CD4-positive, alpha-beta memory T cell (primary cell): ENCODE measurements around the gene SCNM1. TPM values are rescaled to one million over a fixed set of nuclear protein-coding genes. Genes with fewer than 3 reads are reported as not detected.
A peak's percentile ranks its signal among the peaks of the same experiment; 100 is the strongest.
"Not testable (repeated sequence)": the region's sequence is repeated elsewhere in the genome, so short reads cannot be mapped to it uniquely, and the experiment has no call there.

ENCODE experiments used
- CTCF ChIA-PET: fragments of 350-600 bp; sonication (Branson Sonifier 250); formaldehyde crosslinking; loops from one replicate; lab custom pipeline; 2021; ENCODE audit warnings: inconsistent platforms; ENCODE audit not compliant: partially characterized antibody; lab: Charles Lee
- POLR2A ChIA-PET: fragments of 350-600 bp; sonication (Branson Sonifier 250); formaldehyde crosslinking; loops from one replicate; lab custom pipeline; 2021; ENCODE audit not compliant: partially characterized antibody; lab: Charles Lee
- DNase-seq, 5 donors: peaks; one replicate each; pipeline versions ENCODE4 v3.0.0 to v3.0.0-alpha.2; 2020 to 2022; ENCODE audit warnings: mixed read lengths in 1 of 5
- H3K27ac ChIP-seq: one replicate; pipeline ENCODE4 v1.7.0; 2013; ENCODE audit warnings: low read depth, low read length
- H3K27me3 ChIP-seq: 2 replicates; pipeline ENCODE4 v1.7.0; 2013; ENCODE audit warnings: mild to moderate bottlenecking, low read length, moderate library complexity; ENCODE audit not compliant: insufficient read depth
- H3K36me3 ChIP-seq: 2 replicates; pipeline ENCODE4 v1.7.0; 2013; ENCODE audit warnings: mild to moderate bottlenecking, low read length, moderate library complexity; ENCODE audit not compliant: insufficient read depth
- H3K4me1 ChIP-seq: 2 replicates; pipeline ENCODE4 v1.7.0; 2013; ENCODE audit warnings: mild to moderate bottlenecking, low read length, moderate library complexity; ENCODE audit not compliant: insufficient read depth
- H3K4me3 ChIP-seq, 2 donors: one replicate each; pipeline ENCODE4 v1.7.0; 2013; ENCODE audit warnings: low read length in 2 of 2, mild to moderate bottlenecking in 1 of 2
- H3K9me3 ChIP-seq, 2 donors: one replicate each; pipeline ENCODE4 v1.7.0; 2013; ENCODE audit warnings: low read length in 2 of 2, control low read depth in 1 of 2; ENCODE audit not compliant: control insufficient read depth in 1 of 2
- H3K27ac Mint-ChIP-seq, 7 donors: one replicate each; pipeline ENCODE4 v1.8.0; 2020 to 2021; ENCODE audit warnings: mixed read lengths in 7 of 7, mild to moderate bottlenecking in 6 of 7, inconsistent platforms in 3 of 7, moderate library complexity in 3 of 7
- H3K27me3 Mint-ChIP-seq, 2 donors: one replicate each; pipeline ENCODE4 v1.8.0; 2020 to 2021; ENCODE audit warnings: mixed read lengths in 2 of 2
- H3K36me3 Mint-ChIP-seq, 2 donors: one replicate each; pipeline ENCODE4 v1.8.0; 2020 to 2021; ENCODE audit warnings: mixed read lengths in 2 of 2, inconsistent platforms in 1 of 2, mild to moderate bottlenecking in 1 of 2
- H3K4me1 Mint-ChIP-seq, 4 donors: one replicate each; pipeline ENCODE4 v1.8.0; 2020 to 2021; ENCODE audit warnings: mixed read lengths in 4 of 4, mild to moderate bottlenecking in 1 of 4
- H3K4me3 Mint-ChIP-seq, 8 donors: one replicate each; pipeline ENCODE4 v1.8.0; 2020 to 2021; ENCODE audit warnings: mixed read lengths in 8 of 8, mild to moderate bottlenecking in 7 of 8, moderate library complexity in 6 of 8, inconsistent platforms in 3 of 8
- H3K9me3 Mint-ChIP-seq, 8 donors: one replicate each; pipeline ENCODE4 v1.8.0; 2020 to 2021; ENCODE audit warnings: mixed read lengths in 8 of 8, mild to moderate bottlenecking in 5 of 8, inconsistent platforms in 3 of 8, moderate library complexity in 1 of 8
- intact Hi-C: fragments of 100-400 bp; cut with micrococcal nuclease; formaldehyde crosslinking; loops from one replicate; pipeline ENCODE4 v1.15.1; 2023
- polyA plus RNA-seq, 2 donors: library from polyadenylated mRNA; unstranded; fragments of 300-500 nt; fragmentation: Illumina TruSeq; gene quantifications; one replicate each; pipeline ENCODE4 v1.2.3, GENCODE V29; 2021
- total RNA-seq, 2 experiments: library from RNA; stranded (reverse); gene quantifications; one replicate each; pipeline ENCODE4 v1.2.3, GENCODE V29; 2021

The SCNM1 gene
- total and polyA plus RNA-seq, 4 experiments from 2014 or later: 57.4 to 80.9 (median 68.9) TPM

DNA sequence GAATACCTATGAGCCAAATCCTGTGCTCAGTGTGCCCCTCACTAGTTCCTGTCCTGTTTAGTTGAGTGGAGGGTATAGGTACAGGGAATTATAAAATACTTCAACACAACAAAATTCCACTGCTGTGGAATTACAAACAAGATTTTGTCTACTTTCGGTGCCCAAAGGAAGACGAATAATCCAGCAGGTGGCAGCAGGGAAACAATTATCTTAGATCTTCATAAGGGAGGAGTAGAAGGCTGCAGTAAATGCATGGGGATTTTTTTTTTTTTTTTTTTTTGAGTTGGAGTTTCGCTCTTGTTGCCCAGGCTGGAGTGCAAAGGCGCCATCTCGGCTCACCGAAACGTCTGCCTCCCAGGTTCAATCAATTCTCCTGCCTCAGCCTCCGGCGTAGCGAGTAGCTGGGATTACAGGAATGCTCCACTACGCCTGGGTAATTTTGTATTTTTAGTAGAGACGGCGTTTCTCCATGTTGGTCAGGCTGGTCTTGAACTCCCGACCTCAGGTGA, 30.4 kb downstream of the SCNM1 start:
- ChIA-PET CTCF (interaction anchor here (0.7 to 3.8 kb wide), 10 partner anchors 35 to 728 kb away, joined by 3 to 20 read pairs (median 4); no protein-coding TSS in a partner anchor), POLR2A (interaction anchor here (0.6 kb wide), 1 partner anchor 165 kb away, joined by 3 read pairs; no protein-coding TSS in a partner anchor)
- H3K27me3 Mint-ChIP-seq: peaks cover 0 to 2% of the 10 kb centered on the region in 2 donors

DNA sequence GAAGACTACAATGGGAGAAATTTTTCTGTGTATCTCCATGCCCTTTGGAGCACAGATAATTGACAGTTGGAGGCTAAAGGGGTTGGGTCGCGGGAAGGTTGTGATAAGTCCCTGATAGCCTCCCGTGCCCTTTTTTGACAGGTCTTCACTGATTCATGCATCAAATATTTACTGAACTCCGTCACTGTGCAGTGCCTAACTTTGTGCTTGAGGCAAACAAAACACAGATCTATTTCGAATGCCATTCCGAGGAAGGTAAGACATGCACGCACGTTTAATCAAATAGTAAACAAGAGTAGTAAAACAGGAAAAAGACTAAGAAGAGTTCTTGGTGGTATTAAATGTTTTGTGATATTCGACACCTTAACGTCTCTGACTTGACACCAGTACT, 31.9 kb downstream of the SCNM1 start:
- Histone ChIP-seq H3K4me1 (peaks cover 34% of the 10 kb centered on the region), H3K4me3 (peak overlapping the region; percentile 89 to 99), H3K27ac (peak overlapping the region; percentile 79), H3K9me3 (no peaks in the 10 kb centered on the region), H3K36me3 (peaks cover 2% of the 10 kb centered on the region), H3K27me3 (no peaks in the 10 kb centered on the region)
- Mint-ChIP-seq H3K27ac (peak overlapping the region; percentile 93 to 100 (median 97)), H3K4me1 (peaks cover 28 to 53% (median 40%) of the 10 kb centered on the region in 4 donors), H3K27me3 (peaks cover 0 to 2% of the 10 kb centered on the region in 2 donors), H3K9me3 (peaks cover 0 to 3% (median 0%) of the 10 kb centered on the region in 8 donors), H3K4me3 (peak overlapping the region; percentile 96 to 100 (median 98)), H3K36me3 (peaks cover 3 to 18% of the 10 kb centered on the region in 2 donors)
- peak in 1 of 5 donors; percentile 2 for DNase-seq
- CTCF ChIA-PET: interaction anchor here (1.8 to 3.8 kb wide), 2 partner anchors 54 to 142 kb away, joined by 12 to 17 read pairs; no protein-coding TSS in a partner anchor
- POLR2A ChIA-PET: interaction anchor here (0.6 to 4.5 kb wide), 4 partner anchors 8 to 191 kb away, joined by 3 to 25 read pairs (median 3); partner anchors contain the start of genes MINDY1 and VPS72
- intact Hi-C loops: loop anchor here (1.0 to 10.0 kb wide), 5 partner anchors 8 to 197 kb away; partner anchors contain the start of genes PSMB4, RFX5, SCNM1 and VPS72

More for the DNA sequence above, 30.4 kb downstream of the SCNM1 start:
- peaks cover 27% of the 10 kb centered on the region for H3K4me1 ChIP-seq
- peak; percentile 59 to 74 (median 63) for DNase-seq
- no peak overlapping the region for H3K27ac ChIP-seq
- no peaks in the 10 kb centered on the region for H3K9me3 ChIP-seq
- Mint-ChIP-seq H3K27ac (peak overlapping the region in 2 of 7 donors; percentile 63 to 78), H3K4me3 (peak overlapping the region in 7 of 8 donors; percentile 26 to 67 (median 51)), H3K36me3 (peaks cover 3 to 11% of the 10 kb centered on the region in 2 donors), H3K9me3 (peaks cover 0 to 3% (median 0%) of the 10 kb centered on the region in 8 donors), H3K4me1 (peaks cover 24 to 41% (median 33%) of the 10 kb centered on the region in 4 donors)
- H3K36me3 ChIP-seq: no peaks in the 10 kb centered on the region
- H3K27me3 ChIP-seq: no peaks in the 10 kb centered on the region
- H3K4me3 ChIP-seq: no peak overlapping the region
- intact Hi-C loops: loop anchor here (1.0 to 10.0 kb wide), 2 partner anchors 55 to 198 kb away; partner anchors contain the start of gene PSMB4

DNA sequence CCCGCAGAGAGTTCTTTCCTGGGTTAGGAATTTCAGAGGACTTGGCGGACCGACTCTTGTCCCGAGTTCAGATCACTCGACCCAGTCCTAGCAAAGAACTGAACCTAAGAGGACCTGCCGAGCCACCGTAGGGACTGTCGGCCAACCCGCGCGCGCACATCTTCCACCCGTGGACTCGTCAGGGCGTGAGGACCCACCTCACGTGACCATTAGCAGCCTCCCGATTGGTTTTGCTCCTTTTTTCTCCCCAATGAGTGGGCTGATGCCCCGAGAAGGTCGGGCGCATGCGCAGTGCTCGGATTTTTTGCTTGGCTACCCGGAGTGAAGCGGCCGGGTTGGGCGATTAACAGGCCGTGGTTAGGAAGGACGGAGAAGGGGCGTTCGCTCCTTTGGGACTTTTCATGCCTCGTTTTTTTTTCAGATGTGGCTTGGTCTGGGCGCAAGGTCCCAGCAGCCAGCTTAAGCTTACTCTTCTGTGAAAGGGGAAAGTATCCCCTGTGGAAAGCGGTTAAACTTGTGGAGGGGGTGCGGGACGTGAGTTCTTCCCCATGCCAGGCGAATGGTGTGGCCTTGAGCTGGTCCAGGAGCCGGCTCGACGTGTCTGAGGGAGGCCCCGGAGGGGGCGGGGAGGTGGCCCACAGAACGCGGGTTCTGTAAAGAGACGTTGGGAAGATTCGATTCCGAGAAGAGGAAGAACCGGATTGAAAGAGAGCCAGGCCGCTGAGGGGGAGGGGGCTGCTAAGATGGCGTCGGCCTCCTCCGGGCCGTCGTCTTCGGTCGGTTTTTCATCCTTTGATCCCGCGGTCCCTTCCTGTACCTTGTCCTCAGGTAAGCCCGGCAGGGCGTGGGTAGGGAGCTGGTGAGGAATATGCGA, 32.5 kb downstream of the SCNM1 start, which contains the start of gene PIP5K1A:
TSS of gene PIP5K1A (plus strand) at position 299 of the 874 bp plus-strand sequence. CDS start at position 744, 445 bp downstream.
- Histone ChIP-seq H3K9me3 (no peaks in the 10 kb centered on the region), H3K27me3 (no peaks in the 10 kb centered on the region), H3K36me3 (peaks cover 5% of the 10 kb centered on the region), H3K4me1 (peaks cover 34% of the 10 kb centered on the region), H3K27ac (peak within 1 kb of the TSS; percentile 79), H3K4me3 (peak within 1 kb of the TSS; percentile 89 to 99)
- Mint-ChIP-seq H3K9me3 (peaks cover 0 to 3% (median 0%) of the 10 kb centered on the region in 8 donors), H3K36me3 (peaks cover 3 to 20% of the 10 kb centered on the region in 2 donors), H3K27me3 (peaks cover 0 to 2% of the 10 kb centered on the region in 2 donors), H3K4me3 (peak within 1 kb of the TSS; percentile 96 to 100 (median 98)), H3K4me1 (peaks cover 29 to 53% (median 41%) of the 10 kb centered on the region in 4 donors), H3K27ac (peak within 1 kb of the TSS; percentile 93 to 100 (median 97))
- CTCF ChIA-PET: interaction anchor here (1.2 to 1.7 kb wide), 2 partner anchors 53 to 142 kb away, joined by 3 to 4 read pairs; no protein-coding TSS in a partner anchor
- peak; percentile 96 to 99 (median 98) for DNase-seq
- intact Hi-C loops: loop anchor here (1.0 to 10.0 kb wide), 5 partner anchors 8 to 196 kb away; partner anchors contain the start of genes PSMB4, RFX5, SCNM1 and VPS72
- POLR2A ChIA-PET: interaction anchor here (0.6 to 4.5 kb wide), 12 partner anchors 9 to 834 kb away, joined by 3 to 25 read pairs (median 3); partner anchors contain the start of genes LYSMD1, MINDY1, PSMD4 and RPRD2

DNA sequence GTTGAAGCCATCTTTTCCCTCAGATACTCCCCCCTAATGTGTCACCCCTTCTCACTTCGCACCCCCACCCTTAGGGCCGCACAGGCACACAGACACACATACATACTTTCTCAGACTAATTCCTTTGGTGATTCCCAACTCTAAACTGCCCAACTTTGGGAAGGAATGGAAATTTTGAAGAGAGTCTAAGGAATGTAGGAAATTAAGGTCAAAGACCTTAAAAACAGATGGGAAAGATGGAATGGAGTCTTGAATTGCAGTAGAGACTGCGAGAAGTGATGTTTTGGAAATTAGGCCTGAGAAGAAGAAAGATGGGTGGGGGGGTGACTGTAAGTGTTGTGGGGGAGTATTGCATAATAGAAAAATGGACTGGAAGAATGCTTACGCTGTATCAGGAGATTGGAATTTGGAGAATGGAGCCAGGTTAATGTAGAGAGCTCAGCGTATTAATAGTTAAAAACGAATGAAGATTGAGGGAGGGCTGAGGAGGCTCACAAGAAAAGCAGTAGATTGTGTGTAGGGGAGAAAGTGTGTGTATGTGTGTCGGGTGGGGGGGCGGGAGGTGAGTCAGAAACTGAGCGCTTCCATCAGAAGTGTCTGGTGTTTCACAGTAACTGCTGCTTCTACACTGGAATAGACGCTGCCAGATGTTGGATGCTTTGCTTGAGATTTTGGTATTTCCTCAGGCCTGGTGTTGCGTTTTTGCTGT, 34.1 kb downstream of the SCNM1 start:
- Mint-ChIP-seq H3K4me3 (peak overlapping the region; percentile 96 to 100 (median 98)), H3K27ac (peak overlapping the region; percentile 93 to 100 (median 97)), H3K4me1 (peaks cover 33 to 60% (median 49%) of the 10 kb centered on the region in 4 donors), H3K36me3 (peaks cover 3 to 27% of the 10 kb centered on the region in 2 donors), H3K27me3 (peaks cover 0 to 2% of the 10 kb centered on the region in 2 donors), H3K9me3 (peaks cover 0 to 3% (median 0%) of the 10 kb centered on the region in 8 donors)
- no peaks in the 10 kb centered on the region for H3K27me3 ChIP-seq
- peaks cover 39% of the 10 kb centered on the region for H3K4me1 ChIP-seq
- ChIA-PET POLR2A (interaction anchor here (1.2 to 4.5 kb wide), 5 partner anchors 10 to 55 kb away, joined by 3 to 25 read pairs (median 4); partner anchors contain the start of genes PSMD4, TNFAIP8L2 and VPS72), CTCF (interaction anchor here (1.1 to 2.6 kb wide), 4 partner anchors 45 to 141 kb away, joined by 3 to 8 read pairs (median 4); no protein-coding TSS in a partner anchor)
- H3K4me3 ChIP-seq: peak overlapping the region; percentile 89 to 99
- peak overlapping the region; percentile 79 for H3K27ac ChIP-seq
- DNase-seq: peak in 1 of 5 donors; percentile 47
- no peaks in the 10 kb centered on the region for H3K9me3 ChIP-seq
- intact Hi-C loops: loop anchor here (2.0 to 10.0 kb wide), 2 partner anchors 147 to 195 kb away; partner anchors contain the start of genes PSMB4 and RFX5
- H3K36me3 ChIP-seq: peaks cover 5% of the 10 kb centered on the region

DNA sequence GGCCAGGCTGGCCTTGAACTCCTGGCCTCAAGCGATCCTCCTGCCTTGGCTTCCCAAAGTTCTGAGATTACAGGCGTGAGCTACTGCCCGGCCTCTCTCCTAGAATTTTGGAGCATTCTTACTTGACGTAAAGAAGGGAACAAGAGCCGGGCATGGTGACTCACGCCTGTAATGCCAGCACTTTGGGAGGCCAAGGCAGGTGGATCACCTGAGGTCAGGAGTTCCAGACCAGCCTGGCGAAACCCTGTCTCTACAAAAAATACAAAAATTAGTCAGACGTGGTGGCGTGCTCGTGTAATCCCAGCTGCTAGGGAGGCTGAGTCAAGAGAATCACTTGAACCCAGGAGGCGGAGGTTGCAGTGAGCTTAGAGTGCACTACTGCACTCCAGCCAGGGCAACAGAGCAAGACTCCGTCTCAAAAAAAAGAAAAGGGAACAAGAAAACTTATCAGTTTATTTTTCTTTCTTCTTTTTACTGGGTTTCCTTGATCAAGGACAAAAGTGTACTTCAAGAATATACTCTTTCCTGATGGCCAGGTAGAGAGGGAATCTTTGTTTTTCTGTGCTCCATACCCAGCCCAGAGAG, 39.5 kb downstream of the SCNM1 start:
- Histone ChIP-seq H3K36me3 (peaks cover 18% of the 10 kb centered on the region), H3K4me1 (peaks cover 19% of the 10 kb centered on the region)
- H3K9me3 ChIP-seq, H3K27ac ChIP-seq, H3K9me3 Mint-ChIP-seq, H3K4me3 ChIP-seq, H3K4me3 Mint-ChIP-seq, DNase-seq, H3K27me3 ChIP-seq, H3K27ac Mint-ChIP-seq, intact Hi-C loops, H3K27me3 Mint-ChIP-seq: not testable (repeated sequence)
- peaks cover 16 to 30% (median 21%) of the 10 kb centered on the region in 4 donors for H3K4me1 Mint-ChIP-seq
- H3K36me3 Mint-ChIP-seq: peaks cover 10 to 33% of the 10 kb centered on the region in 2 donors
- POLR2A ChIA-PET: interaction anchor here (1.0 kb wide), 1 partner anchor 16 kb away, joined by 3 read pairs; the partner anchor contains the start of gene VPS72
- CTCF ChIA-PET: interaction anchor here (2.0 kb wide), 1 partner anchor 47 kb away, joined by 4 read pairs; no protein-coding TSS in a partner anchor
